NCI-H526 treated with DMSO at 0.1 percent for 48 hours (cell line): ENCODE results near the gene LAMC1.

Experiments
- DNase-seq: peaks from one replicate; lab custom pipeline; 2025; lab: John Stamatoyannopoulos, UW

The LAMC1 gene

GRCh38 chr1:183079712-183080388, 56.6 kb downstream of the LAMC1 start:
- no peak for DNase-seq

- DNase-seq, result no peak
Measured at GRCh38 chr1:183080406-183080805, 57.2 kb downstream of the LAMC1 start.

GRCh38 chr1:183081402-183082120, 58.3 kb downstream of the LAMC1 start:
- no peak for DNase-seq

GRCh38 chr1:183082650-183083049, 59.4 kb downstream of the LAMC1 start:
- DNase-seq, result no peak

- no peak for DNase-seq
Measured at GRCh38 chr1:183087001-183087400, 63.8 kb downstream of the LAMC1 start.

GRCh38 chr1:183089025-183089639, 65.9 kb downstream of the LAMC1 start:
- DNase-seq, result no peak

DNA sequence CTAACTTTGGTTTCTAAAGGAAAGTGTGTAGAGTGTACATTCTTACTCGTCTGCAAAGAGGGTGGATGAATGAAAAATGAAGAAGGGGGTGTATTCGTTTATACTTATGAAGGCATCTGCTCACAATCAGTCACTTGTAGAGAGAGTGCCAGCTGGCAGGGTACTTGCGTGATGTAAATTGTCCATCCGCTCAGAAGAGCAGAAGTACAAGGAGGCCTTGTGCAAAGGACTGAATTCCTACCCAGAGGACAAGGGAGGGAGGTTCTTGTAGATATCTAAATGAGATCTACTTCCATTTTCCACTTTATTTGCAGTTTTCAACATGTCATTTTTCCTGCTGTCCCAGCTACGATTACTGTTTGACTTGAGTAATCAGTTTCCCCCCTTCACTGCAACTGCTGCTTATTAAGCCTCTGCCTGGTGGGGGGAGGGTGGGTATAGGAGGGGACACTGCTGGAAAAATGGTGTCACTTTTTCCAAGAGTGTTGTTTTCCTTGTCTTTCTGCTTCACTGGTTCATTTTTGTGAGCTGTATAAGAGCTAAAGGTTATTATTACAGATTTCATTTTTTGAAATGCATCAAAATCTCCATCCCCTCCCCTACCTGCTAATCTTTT, 67.3 kb downstream of the LAMC1 start:
- DNase-seq, result no peak

DNA sequence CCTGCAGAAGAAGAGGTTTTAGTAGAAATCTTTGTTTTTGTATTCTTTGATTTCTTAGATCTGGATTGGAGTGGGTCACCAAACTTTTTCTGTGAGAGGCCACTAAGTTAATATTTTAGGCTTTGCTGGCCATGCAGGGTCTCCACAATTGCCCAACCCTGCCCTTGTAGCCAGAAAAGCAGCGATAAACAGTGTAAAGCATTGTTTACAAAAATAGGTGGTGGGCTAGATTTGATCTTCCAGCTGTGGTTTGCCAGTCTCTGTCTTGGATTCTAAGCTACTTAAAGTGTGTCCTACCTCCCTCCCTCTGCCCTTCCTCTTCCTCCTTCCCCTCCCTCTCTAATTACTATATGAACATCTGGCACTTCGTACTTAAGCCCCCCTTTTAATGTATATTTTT, 68.0 kb downstream of the LAMC1 start:
- no peak for DNase-seq

DNA sequence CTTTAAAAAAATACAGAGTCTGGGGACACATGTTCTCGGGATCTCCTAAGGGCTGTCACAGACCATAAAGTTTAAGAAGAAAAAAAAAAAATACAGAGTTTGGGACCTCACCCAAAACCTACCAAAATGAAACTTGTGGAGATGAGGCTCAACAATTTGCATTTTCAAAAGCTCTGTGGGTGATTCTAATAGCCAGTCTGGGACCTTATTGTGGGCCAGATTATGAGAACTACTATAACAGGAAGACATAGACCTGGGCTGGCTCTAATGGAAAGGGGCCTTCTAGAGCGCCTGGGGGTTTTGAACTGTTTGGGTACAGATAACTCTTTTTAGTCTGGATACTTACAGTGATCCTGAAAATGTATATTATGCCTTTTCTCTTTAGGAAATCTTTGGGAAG, 69.1 kb downstream of the LAMC1 start:
- no peak for DNase-seq

DNA sequence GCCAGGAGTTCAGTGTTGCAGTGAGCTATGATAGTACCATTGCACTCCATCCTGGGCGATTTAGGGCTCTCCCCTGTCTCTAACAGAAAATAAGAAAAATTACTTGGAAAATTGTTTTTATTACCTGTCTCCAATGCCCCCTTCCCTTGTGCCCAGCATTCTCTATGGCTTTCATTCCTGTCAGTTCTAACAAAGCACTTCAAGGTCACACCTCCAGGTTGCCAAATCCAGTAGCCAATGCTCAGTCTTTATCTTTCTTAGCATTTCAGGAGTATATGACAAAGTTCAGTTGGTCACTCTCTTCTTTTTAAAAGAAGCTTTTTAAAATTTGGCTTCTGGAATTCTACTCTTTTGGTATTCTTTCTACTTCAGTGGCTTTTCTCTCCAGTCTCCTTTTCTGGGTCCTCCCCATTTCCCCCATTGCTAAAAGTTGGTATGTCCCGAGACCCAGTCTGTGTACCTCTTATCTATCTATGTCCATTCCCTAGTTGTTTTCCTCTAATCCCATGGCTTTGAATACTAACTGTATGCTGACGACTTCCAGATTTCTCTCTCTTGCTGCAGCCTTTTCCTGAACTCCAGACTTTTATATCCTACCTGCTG, 69.9 kb downstream of the LAMC1 start:
- DNase-seq, result no peak

DNA sequence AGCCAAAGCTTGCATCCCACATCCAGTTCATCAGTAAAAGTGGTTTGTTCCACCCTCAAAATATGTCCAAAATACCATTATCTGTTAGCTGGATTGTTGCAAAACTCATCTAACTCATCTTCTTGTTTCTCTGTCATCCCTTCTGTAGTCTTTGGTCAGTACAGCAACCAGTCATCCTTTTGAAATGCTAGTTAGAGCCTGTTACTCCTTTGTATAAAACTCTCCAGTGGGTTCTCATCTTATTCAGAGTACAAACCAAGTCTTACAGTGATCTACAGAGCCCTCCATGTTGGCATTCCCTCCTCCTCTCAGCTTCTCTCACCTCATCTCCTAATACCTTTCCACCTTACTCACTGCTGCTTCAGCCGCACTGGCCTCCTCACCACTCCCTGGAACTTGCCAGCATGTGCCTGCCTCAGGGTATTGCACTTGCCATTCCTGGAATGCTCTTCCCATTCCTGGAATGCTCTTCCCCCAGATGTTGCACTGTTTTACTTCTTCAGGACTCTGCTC, 70.6 kb downstream of the LAMC1 start:
- no peak for DNase-seq

- DNase-seq, result no peak
Measured at GRCh38 chr1:183094351-183094750, 71.1 kb downstream of the LAMC1 start.

GRCh38 chr1:183096351-183096750, 73.1 kb downstream of the LAMC1 start:
- DNase-seq, result no peak

GRCh38 chr1:183096894-183097293, 73.7 kb downstream of the LAMC1 start:
- no peak for DNase-seq

DNA sequence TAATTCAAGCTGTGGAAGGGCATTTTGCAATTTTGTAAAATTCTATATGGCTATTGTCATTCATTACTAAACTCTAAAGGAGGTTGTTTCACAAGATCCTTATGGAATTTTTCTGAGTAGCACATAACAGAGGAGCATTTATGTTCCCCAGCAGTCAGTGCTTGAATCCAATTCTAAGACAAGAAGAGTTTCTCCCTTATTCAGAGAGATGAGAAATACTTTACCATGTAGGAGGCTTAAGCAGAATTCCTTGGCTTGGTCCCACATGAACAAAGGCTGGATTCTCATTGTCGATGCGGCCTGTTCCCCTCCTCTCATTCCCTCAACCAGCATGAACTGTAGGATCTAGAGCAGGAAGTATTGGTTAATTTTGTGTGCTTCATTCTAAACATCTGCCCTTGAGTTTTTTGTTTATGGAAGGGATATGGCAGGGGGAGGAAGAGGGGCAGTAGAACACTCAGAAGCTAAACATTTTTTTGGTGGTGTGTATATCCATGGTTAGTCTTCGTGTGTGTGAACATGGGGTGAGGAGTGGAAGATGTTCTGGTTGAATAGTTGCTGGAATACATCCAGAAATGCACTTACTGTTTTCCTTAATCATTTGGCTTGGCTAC, 74.3 kb downstream of the LAMC1 start:
- no peak for DNase-seq

GRCh38 chr1:183098317-183098716, 75.1 kb downstream of the LAMC1 start:
- DNase-seq, result no peak

- no peak for DNase-seq
Measured at GRCh38 chr1:183100361-183100974, 77.2 kb downstream of the LAMC1 start.

DNA sequence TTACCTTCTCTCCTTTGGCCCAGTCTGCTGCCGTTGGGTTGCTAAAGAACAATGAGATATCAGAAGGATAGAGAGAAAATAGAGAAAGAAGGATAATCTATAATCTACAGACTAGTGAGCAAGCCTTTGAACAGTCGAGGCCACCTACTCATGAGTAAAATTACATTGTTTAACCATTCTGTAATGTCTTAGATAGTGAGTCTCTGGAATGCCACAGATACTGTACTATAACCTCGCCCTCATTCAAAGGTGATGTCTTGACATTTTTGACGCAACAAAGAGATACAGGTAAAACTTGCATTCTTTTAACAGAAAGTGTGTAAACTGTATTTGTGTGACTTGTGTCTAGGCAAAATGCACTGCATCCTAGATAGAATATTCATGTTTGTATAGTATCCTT, 77.9 kb downstream of the LAMC1 start:
- DNase-seq, result no peak

DNA sequence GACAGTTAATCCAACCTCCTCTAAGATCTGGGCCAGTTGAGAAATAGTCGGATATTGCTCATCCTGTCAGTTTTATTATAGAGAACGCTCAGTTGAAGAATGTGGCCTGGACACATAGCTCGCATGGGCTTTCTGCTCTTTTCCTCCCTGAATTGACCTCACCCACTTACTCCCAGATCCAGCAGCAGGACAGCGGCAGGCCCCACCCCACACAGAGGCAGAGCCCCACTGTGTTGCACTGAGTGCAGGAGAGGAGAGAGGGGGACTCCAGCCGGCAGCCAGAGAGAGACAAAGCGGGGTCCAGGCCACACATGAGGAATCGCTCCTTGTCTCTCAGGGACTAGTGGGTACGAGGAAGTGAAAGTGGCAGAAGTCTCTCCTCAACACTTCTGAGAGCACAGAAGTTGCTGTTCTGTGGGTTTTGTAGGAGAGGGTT, 78.6 kb downstream of the LAMC1 start:
- DNase-seq, result no peak

DNA sequence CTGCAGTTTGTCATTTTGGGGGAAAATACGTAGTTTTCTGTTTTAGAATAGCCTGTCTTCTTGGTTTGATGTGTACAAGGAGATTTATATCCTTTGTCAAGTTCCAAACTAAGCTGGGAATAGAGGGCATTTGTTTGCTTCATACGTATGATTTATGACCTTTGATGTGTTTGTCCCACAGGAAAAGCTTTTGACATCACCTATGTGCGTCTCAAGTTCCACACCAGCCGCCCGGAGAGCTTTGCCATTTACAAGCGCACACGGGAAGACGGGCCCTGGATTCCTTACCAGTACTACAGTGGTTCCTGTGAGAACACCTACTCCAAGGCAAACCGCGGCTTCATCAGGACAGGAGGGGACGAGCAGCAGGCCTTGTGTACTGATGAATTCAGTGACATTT, 79.9 kb downstream of the LAMC1 start:
- DNase-seq, result no peak

GRCh38 chr1:183103577-183103976, 80.4 kb downstream of the LAMC1 start:
- no peak for DNase-seq
